B cell (primary cell): ENCODE measurements around the gene FIG4. TPM values are rescaled to one million over a fixed set of nuclear protein-coding genes. Genes with fewer than 3 reads are reported as not detected.

Experiments used
- ATAC-seq: fragments of 200-7000 bp; cut with Tn5 transposase; one replicate; pipeline ENCODE4 v1.10.0; 2021; ENCODE audit warnings: low read depth, mild to moderate bottlenecking, moderate number of reproducible peaks, moderate library complexity
- CTCF ChIA-PET: fragments of 350-600 bp; sonication (Branson Sonifier 250); formaldehyde crosslinking; loops from one replicate; lab custom pipeline; 2021; ENCODE audit warnings: antibody characterized with exemption, inconsistent platforms; lab: Charles Lee
- POLR2A ChIA-PET: fragments of 350-600 bp; sonication (Branson Sonifier 250); formaldehyde crosslinking; loops from one replicate; lab custom pipeline; 2021; ENCODE audit warnings: antibody characterized with exemption; lab: Charles Lee
- DNase-seq: peaks from one replicate; pipeline ENCODE4 v3.0.0; 2013
- H2AFZ ChIP-seq: 2 replicates; pipeline ENCODE4 v1.6.1; 2012; ENCODE audit warnings: mild to moderate bottlenecking, low read depth, low read length; ENCODE audit not compliant: insufficient read depth, poor library complexity, severe bottlenecking
- H3K27ac ChIP-seq, 2 donors: 1 replicate in 1 of 2; 2 replicates in 1 of 2; pipeline ENCODE4 v1.5.1; 2012 to 2013; ENCODE audit warnings: low read length in 2 of 2, mild to moderate bottlenecking in 2 of 2, moderate library complexity in 1 of 2
- H3K27me3 ChIP-seq, 4 experiments: fragments of 200-600 bp in 1 of 4; sonication (generic) in 1 of 4; replicated peaks in 1 of 4; 1 replicate in 2 of 4; 2 replicates in 2 of 4; pipeline versions ENCODE4 v1.6.1 to v1.7.0; 2013 to 2016; ENCODE audit warnings: low read length in 3 of 4, mild to moderate bottlenecking in 2 of 4, mixed read lengths in 1 of 4, moderate library complexity in 1 of 4; ENCODE audit not compliant: insufficient read depth in 4 of 4, control insufficient read depth in 3 of 4; ENCODE audit errors: control extremely low read depth in 1 of 4
- H3K36me3 ChIP-seq, 2 experiments: replicated peaks in 1 of 2; 1 replicate in 1 of 2; 2 replicates in 1 of 2; pipeline versions ENCODE4 v1.6.1 to v1.7.1; 2013; ENCODE audit warnings: low read length in 1 of 2; ENCODE audit not compliant: insufficient read depth in 2 of 2, control insufficient read depth in 1 of 2; ENCODE audit errors: control extremely low read depth in 1 of 2, extremely low read depth in 1 of 2
- H3K4me1 ChIP-seq, 2 donors: fragments of 200-600 bp in 1 of 2; sonication (generic) in 1 of 2; 1 replicate in 1 of 2; 2 replicates in 1 of 2; pipeline versions ENCODE4 v1.5.1 to v1.6.1; 2013 to 2017; ENCODE audit warnings: low read length in 2 of 2; ENCODE audit not compliant: control insufficient read depth in 2 of 2, insufficient read depth in 2 of 2
- H3K4me2 ChIP-seq: replicated peaks from 2 replicates; pipeline ENCODE3; 2012; ENCODE audit warnings: mild to moderate bottlenecking, low read depth, low read length; ENCODE audit not compliant: poor library complexity, severe bottlenecking
- H3K4me3 ChIP-seq, 5 experiments: fragments of 200-600 bp in 1 of 5; sonication (generic) in 1 of 5; 1 replicate in 3 of 5; 2 replicates in 2 of 5; pipeline versions ENCODE4 v1.5.1 to v1.7.0; 2011 to 2016; ENCODE audit warnings: low read length in 4 of 5, mild to moderate bottlenecking in 4 of 5, low read depth in 2 of 5, control low read depth in 1 of 5, moderate library complexity in 1 of 5; ENCODE audit not compliant: insufficient read depth in 1 of 5; ENCODE audit errors: control extremely low read depth in 1 of 5, extremely low read depth in 1 of 5
- H3K79me2 ChIP-seq: fragments of 200-600 bp; sonication (generic); one replicate; pipeline ENCODE4 v1.6.0; 2016; ENCODE audit warnings: low read length; ENCODE audit not compliant: control insufficient read depth, insufficient read depth
- H3K9ac ChIP-seq: fragments of 200-600 bp; sonication (generic); 2 replicates; pipeline ENCODE4 v1.6.1; 2017; ENCODE audit warnings: mild to moderate bottlenecking, low read length, moderate library complexity
- H3K9me3 ChIP-seq, 3 donors: one replicate each; pipeline versions ENCODE4 v1.6.1 to v1.7.1; 2013; ENCODE audit warnings: low read length in 2 of 3; ENCODE audit not compliant: control insufficient read depth in 2 of 3, insufficient read depth in 1 of 3; ENCODE audit errors: control extremely low read depth in 1 of 3
- H4K20me1 ChIP-seq: 2 replicates; pipeline ENCODE4 v1.6.0; 2012; ENCODE audit warnings: mild to moderate bottlenecking, low read length; ENCODE audit not compliant: insufficient read depth, control insufficient read depth, poor library complexity, severe bottlenecking
- H3K27ac Mint-ChIP-seq: one replicate; pipeline ENCODE4 v1.8.0; 2021; ENCODE audit warnings: mixed read lengths
- H3K27me3 Mint-ChIP-seq: one replicate; pipeline ENCODE4 v1.8.0; 2021; ENCODE audit warnings: mixed read lengths
- H3K4me1 Mint-ChIP-seq: one replicate; pipeline ENCODE4 v1.8.0; 2021; ENCODE audit warnings: mixed read lengths
- H3K4me3 Mint-ChIP-seq: one replicate; pipeline ENCODE4 v1.8.0; 2021; ENCODE audit warnings: mixed read lengths
- H3K9me3 Mint-ChIP-seq: one replicate; pipeline ENCODE4 v1.8.0; 2022; ENCODE audit warnings: mixed read lengths; ENCODE audit not compliant: insufficient read depth
- CTCF ChIP-seq: fragments of 200-600 bp; IDR thresholded peaks from one replicate; pipeline ENCODE4 v1.8.0; 2022; ENCODE audit warnings: antibody characterized with exemption, mild to moderate bottlenecking
- EZH2 ChIP-seq: IDR thresholded peaks from 2 replicates; pipeline ENCODE4 v1.6.1; 2012; ENCODE audit warnings: borderline replicate concordance, low read depth, mild to moderate bottlenecking, moderate library complexity, low read length; ENCODE audit not compliant: insufficient read depth, poor library complexity, severe bottlenecking
- WGBS: methylation state at CpG from one replicate; pipeline ENCODE4 v1.1.5; 2013; ENCODE audit warnings: missing lambda C conversion rate; ENCODE audit not compliant: insufficient coverage; 5-methylcytosine and 5-hydroxymethylcytosine counted together
- intact Hi-C: fragments of 100-400 bp; cut with micrococcal nuclease; formaldehyde crosslinking; loops from one replicate; pipeline ENCODE4 v1.10.0; 2022
- polyA plus RNA-seq: library from polyadenylated mRNA; depleted of rRNA; stranded (reverse); fragments of >200 nt; gene quantifications from 2 replicates; pipeline ENCODE4 v1.2.3, GENCODE V29; 2012
- total RNA-seq, 2 donors: library from RNA; stranded (reverse); fragments of 120-200 nt in 1 of 2; gene quantifications; 1 replicate in 1 of 2; 2 replicates in 1 of 2; pipeline versions ENCODE4 v1.2.3 to v1.2.4, GENCODE V29; 2013 to 2022

Gene FIG4
- total and polyA plus RNA-seq, 2 donors (not counting 1 experiment from before 2014, with no cell fraction given) = 28.2 to 31.5 TPM

- DNase-seq = no peak
- intact Hi-C loops = no loop called here
- Histone ChIP-seq H3K9me3 (no peaks in the 10 kb centered on the region), H3K79me2 (no peaks in the 10 kb centered on the region), H3K27ac (no peak overlapping the region), H3K27me3 (peaks cover 0 to 3% (median 0%) of the 10 kb centered on the region in 4 experiments), H3K9ac (no peak overlapping the region), H3K36me3 (no peaks in the 10 kb centered on the region), H3K4me1 (peaks cover 6 to 9% of the 10 kb centered on the region in 2 donors), H2AFZ (no peak overlapping the region), H3K4me2 (no peak overlapping the region), H3K4me3 (no peak overlapping the region), H4K20me1 (no peaks in the 10 kb centered on the region)
- Mint-ChIP-seq H3K9me3 (no peaks in the 10 kb centered on the region), H3K4me1 (peaks cover 9% of the 10 kb centered on the region), H3K4me3 (no peak overlapping the region), H3K27me3 (peaks cover 9% of the 10 kb centered on the region), H3K27ac (no peak overlapping the region)
- WGBS = 89% methylated on average over 2 of the region's 5 CpGs
- POLR2A ChIA-PET = no interaction called here
- no peak for ATAC-seq
- CTCF ChIA-PET = no interaction called here
- TF ChIP-seq CTCF (no peak), EZH2 (no peak)
These were observed 179.0 kb downstream of the FIG4 start for GRCh38 chr6:109870089-109870410.

- intact Hi-C loops = no loop called here
- no peak for TF ChIP-seq CTCF
- no peak for TF ChIP-seq EZH2
- Histone ChIP-seq H3K4me2 (peak overlapping the region; percentile 26), H3K9ac (no peak overlapping the region), H3K27ac (no peak overlapping the region), H3K36me3 (no peaks in the 10 kb centered on the region), H2AFZ (no peak overlapping the region), H3K9me3 (no peaks in the 10 kb centered on the region), H3K27me3 (no peaks in the 10 kb centered on the region), H3K4me1 (peaks cover 6 to 9% of the 10 kb centered on the region in 2 donors), H4K20me1 (no peaks in the 10 kb centered on the region), H3K4me3 (no peak overlapping the region), H3K79me2 (no peaks in the 10 kb centered on the region)
- ChIA-PET CTCF (no interaction called here), POLR2A (no interaction called here)
- no peaks in the 10 kb centered on the region for H3K9me3 Mint-ChIP-seq
- no peak for DNase-seq
- peaks cover 9% of the 10 kb centered on the region for H3K4me1 Mint-ChIP-seq
- ATAC-seq = no peak
- no CpG with 5 or more reads among the region's 1 CpG for WGBS
- no peak overlapping the region for H3K27ac Mint-ChIP-seq
- peaks cover 15% of the 10 kb centered on the region for H3K27me3 Mint-ChIP-seq
- H3K4me3 Mint-ChIP-seq = no peak overlapping the region
These were observed 181.5 kb downstream of the FIG4 start for GRCh38 chr6:109872549-109872948.
